HG02884 (cell line): ENCODE data around the gene GBGT1.

Experiments
- ATAC-seq: cut with Tn5 transposase; IDR thresholded peaks from one replicate; pipeline ENCODE4 v1.9.1; 2021; ENCODE audit warnings: mild to moderate bottlenecking, moderate library complexity; ENCODE audit not compliant: unreplicated experiment

Gene GBGT1

DNA sequence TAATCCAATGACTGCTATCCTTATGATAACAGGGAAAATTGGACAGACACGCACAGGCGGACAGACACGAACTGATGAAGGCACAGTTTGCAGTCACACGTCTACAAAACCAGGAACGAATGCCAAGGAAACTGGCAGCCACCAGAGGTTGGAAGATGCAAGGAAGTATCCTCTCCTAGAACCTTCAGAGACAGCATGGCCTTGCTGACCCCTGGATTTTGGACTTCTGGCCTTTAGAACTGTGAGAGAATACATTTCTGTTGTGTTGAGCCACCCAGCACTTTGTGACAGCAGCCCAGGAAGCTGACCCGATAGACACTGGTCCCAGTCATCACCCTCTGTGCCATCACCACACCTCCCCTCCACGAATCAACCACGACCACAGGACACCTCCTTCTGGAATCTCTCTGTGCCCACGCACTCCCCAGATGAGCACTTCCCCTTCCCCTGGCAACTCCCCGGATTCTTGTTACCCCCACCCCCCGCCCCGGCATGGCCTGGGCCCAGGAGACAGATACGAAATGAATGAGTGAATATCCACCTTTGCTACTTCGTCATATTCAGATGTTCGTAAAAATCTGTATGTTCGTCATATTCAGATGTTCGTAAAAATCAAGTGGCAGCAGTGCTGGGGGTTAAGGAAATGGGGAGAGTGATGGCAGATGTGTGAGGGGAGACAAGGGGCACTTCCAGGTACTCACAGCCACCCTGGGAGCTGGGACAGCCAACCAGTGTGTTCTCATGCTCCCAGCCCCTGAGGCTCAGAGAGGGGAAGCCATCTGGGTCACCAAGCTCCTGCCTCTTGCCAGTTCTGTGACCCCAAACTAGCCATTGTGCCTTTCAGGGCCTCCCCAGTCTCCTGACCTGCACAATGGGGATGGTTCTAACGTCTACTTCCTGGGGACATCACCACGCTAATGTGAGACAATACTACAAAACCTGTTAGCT, 18.5 kb downstream of the GBGT1 start:
- ATAC-seq: no peak

DNA sequence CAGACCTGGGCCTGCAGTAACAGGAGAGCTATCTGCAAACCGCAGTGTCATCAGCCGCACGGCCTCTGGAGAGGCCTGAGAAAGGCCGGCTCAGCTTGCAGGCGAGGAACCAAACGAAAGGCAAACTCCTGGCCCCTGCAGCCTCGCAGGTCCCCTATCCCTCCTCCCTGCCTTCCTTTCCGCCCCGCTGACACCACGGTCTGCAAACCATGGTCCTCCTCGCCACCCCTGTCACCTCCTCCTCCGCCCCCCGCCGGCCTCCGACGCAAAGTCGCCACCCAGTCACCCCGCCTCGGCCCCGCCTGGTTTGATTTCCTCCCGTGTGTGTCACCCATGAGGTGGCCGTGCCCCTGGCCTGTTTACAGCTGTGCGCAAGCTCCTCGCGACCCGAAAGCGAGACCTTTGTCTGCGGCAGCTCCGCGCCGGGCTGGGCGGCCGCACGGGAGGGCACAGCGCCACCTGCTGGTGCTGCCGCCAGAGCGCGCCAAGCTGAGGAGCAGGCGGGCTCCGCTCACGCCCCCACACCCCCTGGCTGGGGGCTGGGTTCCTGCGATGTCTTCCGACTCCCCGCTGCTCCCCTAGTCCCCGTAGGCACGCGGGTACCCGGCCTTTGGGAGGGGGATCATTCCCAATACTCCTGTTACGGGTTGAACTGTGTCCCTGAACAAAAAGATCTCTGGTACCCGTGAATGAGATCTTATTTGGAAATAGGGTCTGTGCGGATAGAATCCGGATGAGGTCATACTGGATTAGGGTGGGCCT, 19.4 kb downstream of the GBGT1 start:
- ATAC-seq: no peak

DNA sequence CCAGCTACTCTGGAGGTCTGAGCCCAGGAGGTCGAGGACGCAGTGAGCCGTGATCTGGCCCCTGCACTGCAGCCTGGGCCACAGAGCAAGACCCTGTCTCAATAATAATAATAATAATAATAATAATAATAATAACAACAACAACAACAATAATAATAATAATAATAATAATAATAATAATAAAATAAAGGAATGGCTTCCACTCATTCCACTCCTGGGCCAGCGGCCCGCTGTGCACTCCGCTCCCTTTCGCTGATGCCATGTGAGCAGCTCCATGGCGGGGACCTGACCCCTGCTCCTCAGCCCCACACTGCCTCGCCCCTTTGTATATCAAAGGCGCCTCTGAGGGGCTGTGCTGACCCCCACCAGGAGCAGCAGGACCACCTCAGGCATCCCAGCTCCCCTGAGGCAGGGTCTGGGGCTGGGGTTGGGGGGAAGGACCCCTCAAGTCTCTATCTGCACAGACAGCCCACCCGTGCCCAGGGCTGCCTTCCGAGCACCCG, 20.0 kb downstream of the GBGT1 start:
- ATAC-seq: no peak

DNA sequence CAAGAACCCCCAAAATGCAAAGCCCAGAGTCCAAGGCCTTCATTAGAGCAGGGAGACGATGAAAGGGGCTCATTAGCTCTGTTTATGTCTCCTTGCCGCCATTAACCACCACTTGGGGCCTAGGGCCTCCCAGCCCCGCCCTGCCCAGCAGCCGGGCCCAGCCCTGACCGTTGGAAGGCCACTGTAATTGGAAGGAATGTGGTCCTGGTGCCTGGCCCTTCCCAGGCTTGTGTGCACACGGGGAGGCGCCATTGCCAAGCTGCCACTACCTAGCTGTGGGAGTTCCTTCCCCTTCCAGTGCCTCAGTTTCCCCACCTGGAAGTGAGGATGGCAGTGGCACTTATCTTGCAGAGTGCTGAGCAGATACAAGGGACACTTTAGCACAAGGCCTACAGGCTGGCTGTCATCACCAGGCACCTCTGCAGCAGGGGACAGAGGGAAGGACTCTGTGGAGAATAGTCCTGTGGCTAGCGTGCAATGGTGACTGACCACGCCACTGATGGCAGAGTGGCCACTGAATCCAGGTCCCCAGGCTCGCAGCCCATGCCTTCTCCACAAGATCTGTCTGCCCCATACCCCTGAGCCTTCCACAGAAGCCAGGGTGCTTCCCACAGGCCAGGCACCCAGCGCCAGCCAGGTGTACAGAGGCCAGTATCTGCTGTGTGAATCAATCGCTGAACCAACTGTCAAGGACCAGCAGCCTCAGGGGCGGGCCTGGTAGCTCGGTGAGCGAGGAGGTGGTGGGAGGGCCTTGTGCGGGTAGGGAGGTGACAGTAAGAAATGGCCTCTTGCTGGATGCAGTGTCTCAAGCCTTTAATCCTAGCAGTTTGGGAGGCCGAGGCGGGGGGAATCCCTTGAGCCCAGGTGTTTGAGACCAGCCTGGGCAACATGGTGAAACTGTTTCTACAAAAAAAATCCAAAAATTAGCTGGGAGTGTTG, 20.8 kb downstream of the GBGT1 start:
- no peak for ATAC-seq

DNA sequence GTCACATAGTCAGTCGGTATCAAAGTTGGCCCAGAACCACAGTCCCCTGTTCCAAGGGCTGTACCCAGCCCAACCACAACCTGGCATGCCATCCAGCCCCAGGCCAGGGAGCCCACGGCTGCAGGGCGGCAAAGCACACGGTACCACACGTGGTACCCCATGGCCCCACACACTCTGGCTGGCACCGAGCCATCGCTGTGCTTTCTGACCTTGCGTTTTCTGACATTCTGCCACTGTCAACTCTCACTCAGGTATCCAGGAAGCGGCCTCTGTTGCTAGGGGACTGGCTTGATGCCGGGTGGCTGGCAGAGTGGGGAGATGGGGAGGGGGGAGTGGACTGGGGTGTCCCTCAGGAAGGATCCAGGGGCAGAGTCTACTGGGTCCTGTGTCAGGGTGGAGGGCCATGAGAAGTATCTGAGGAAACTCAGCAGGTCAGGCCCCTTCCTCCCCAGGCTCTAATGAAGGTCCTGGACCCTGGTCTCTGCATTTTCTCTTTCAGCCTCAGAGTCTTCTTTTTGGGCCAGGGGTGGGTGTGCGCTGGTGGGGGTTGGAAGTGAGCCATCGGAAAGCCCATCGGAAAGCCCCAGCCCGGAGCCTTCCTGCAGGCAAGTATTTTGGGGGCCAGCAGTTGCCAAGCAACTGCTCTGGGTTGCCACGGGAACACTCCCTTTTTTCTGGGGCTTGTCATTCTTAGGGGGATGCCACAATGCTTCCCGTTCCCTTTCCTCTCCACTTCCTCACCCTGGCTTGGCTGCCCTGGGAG, 21.7 kb downstream of the GBGT1 start:
- ATAC-seq: no peak

DNA sequence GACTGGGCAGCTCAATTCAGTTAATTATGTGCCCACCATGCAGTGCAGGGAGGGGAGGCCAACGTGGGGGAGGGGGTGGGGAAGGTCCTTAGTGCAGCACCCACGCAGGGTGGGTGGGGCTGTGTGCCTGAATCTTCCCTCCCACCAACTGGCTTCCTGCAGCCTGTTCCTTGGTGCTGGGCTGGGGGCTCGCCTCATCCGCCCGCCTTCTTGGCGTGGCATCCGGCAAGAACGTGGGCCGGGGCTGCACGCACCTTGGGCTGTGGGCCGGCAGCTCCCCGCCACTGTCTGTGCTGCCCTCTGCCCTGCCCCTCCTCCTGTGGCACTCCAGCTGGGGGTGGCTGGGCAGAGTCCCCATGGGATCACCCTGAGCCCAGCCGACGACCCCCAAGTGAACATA, 23.1 kb downstream of the GBGT1 start:
- ATAC-seq: no peak

DNA sequence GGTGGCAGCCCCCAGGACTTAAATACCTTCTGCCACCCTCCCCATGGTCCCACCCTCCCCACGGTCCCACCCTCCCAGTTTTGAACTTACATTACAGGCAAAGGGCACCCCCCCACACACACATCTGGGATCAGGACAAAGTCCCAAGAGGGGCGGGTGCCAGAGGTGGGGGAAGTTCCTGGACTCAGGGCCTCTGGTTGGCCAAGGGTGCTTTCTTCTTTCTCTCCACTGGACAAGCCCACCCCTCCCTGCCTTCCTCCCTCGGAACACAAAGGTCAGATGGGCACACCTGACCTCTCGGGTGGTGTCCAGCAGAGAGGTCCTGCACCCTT, 23.6 kb downstream of the GBGT1 start:
- no peak for ATAC-seq

DNA sequence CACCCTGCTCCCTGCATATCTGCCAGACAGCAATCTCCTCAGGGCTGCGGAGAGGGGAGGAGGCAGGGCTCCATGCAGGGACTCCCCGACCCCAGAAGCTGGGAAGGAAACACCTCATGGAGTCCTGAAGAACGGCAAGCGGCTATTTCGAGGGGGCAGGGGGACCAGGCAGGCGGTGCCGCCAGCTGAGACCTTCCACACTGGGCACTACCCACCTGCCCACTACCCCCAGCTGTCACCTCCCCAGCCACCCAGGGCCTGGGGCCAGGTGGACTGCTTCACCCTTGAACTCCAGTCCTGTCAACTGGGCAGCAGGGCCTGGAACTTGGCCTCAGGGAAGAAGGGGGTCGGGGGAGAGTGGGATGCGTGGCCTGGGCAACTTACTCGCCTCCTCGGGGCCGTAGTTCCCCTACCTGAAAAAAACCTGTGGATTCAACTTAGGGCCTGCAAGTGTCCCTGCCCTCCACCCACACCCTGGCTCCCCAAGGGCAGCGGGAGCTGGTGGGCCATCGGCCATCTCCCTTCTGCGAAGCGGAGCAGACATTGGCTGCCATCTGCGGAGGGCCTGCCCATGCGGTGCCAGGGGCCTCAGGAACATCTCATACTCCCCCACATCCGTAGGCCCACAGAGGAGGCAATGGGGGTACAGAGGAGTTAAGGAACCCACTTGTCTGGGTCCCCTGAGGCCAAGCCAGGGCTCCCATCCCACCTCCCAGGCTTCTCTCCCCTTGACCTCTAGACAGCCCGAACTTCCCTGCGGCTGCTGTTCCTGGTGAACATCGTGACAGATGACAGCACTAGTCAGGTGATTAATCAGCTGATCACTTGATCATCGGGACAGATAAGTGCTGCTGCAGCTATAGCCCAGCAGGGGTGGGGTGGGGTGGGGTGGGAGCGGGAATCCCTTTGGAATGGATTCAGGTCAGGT, 24.2 kb downstream of the GBGT1 start:
- ATAC-seq: no peak

DNA sequence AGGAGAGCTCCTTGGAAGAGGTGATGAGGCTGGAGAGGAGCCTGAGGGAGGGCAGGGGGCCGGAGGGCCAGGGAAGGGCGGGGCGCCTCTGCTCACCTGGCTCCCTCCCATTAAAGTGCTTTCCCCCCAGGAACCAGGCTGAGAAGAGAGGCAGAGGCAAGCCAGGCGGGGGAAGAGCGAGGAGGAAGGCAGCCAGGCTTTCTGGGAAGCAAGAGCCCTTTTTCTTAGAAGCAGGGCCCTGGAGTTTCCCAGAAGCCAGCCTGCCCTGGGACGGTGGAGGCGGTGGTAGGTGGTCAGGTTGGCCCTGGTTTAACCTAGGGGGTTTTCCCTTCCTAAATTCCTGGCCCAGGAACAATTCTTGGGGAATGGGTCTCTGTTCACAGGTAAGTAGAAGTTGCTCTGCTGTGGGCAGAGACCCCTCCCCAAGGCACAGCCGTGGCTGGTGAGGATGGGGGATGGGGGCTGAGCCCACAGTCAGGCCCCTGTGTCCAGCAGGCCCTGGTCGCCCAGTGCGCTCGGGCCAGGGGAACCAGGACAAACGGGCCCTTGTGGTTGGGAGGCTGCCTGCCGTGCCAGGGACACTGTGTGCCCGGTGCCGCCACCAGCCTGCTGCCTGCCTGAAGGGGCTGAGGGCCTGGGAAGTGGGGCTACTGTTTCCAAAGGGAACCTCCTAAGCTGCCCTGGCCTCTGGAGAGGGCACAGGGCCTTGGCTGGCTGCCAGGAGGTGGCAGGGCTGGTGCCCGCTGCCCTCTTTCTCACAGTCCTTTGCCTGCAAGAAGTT, 26.1 kb downstream of the GBGT1 start:
- no peak for ATAC-seq

DNA sequence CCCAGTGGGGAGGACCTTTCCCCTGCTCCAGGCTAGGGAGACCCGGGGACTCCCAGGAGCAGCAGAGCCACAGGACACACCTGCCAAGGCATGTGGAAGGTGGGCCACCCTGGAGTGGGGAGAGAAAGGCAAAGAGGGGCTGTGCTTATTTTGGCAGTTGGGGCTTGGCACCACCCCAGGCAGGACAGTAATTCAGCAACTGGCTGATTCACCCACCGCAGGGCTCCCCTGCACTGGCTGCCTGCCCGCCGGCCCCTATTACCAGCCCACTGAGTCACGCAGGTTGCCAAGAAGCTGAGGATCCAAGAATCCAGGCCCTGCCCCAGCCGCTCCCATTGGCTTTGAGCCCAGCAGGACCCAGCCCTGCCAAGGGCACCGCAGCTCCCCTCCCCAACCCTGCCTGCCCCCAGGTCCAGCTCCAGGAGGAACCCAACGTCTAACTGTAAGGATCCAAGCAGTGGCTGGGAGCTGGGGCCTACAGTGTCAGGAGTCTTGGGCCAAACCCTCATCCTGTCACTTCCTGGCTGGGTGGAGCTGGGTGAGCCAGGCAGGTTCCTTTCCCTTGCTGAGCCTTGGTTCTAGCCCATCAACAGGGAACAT, 28.5 kb downstream of the GBGT1 start:
- ATAC-seq: no peak

DNA sequence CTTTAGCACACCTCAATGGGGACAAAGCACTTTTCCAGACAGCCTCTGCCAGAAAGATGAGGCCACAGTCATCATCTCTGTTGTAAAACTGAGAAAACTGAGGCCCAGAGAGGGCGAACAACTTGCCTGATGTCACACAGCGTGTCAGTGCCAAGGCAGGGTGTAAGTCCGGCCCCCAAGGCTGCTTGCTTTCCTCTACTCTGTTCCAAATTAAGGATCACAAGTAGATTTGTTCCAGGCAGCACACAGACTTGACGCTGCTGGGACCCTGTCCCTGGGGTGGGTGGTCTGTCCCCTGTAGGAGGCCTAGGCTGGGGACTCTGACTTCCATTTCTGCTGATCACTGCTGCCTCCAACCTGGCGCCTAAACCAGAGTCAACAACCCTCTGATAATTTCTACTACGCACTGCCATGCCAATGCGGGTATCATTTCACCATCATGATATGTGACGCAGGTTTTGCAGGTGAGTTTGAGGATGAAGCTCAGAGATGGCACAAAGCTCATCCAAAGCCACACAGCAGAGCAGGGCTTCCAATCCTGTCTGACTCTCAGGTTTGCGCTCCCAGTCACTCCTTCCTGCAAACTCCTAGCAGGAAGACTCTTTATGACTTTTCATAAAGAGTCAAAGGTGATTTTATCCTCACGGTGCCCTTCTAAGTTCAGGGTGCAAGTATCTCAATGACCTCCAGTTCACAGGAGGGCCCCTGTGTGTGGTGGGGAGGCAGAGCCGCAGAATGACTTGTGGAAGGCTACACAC, 29.1 kb downstream of the GBGT1 start:
- no peak for ATAC-seq

DNA sequence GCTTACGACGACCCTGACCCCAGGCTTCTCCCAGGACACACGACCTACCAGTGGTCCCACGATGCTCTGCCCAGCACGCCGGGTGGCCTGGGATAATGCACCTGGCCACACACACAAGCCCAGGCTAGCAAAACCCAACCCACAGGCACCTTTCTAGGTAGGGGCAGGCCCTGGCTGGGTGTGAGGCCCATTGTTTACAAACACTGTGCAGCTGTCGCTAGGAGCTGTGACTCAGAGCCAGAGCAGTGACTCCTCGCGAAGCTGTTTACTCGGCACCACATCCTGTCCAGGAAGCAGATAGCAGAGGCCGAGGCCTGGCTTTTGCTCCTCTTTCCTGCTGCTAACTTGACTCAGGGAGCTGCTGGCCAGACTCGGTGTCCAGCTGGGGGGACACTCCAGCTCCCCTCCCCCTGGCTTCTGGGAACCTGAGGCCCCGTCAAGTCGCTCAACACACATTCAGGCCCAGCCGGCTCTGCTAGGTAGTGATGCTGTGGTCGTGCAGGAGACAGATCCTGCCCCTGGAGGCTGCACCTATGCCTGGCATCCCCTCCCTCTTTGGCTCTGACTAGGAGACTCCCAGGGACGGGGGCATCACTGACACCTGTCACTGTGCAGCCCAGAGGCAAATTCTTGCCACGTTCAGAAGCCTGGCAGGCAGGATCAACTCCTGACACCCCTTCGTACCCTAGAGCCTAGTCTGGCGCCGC, 29.9 kb downstream of the GBGT1 start:
- ATAC-seq: peak; percentile 97

DNA sequence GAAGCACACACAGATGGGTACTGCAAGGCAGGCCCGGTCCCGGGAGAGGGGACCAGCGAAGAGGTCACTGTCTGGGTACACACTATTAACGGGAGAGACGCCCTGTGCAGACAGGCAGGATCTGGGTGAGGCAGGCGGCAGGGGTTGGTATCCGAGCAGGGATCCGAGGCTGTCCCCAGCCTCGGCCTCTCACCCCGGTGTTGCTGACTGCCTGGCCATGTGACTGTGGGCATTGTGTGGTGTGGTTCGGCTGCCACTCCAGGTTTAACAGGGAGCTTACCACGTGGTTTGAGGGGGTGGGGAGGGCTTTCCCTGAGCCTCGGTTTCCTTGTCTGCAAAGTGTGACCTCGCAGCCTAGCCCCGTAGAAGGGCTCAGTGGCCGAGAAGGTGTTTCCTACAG, 31.5 kb downstream of the GBGT1 start:
- no peak for ATAC-seq

DNA sequence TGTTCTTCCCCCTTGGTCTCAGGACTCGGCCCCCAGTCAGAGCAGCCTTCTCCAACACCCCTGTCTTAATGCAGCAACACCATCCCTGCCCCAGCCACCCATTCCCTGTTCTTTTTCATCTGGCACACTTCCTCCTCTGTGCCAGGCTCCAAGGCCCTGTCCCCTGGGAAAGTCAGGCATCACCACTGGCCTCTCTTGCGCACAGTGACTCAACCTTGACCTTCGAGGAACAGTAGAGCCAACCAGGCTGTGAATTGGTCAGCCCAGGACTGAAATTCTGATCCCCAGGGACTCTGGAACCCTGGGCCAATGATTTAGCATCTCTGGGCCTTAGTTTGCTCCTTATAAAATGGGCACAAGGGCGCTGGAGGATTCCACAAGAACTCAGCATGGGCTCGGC, 32.2 kb downstream of the GBGT1 start:
- ATAC-seq: no peak

DNA sequence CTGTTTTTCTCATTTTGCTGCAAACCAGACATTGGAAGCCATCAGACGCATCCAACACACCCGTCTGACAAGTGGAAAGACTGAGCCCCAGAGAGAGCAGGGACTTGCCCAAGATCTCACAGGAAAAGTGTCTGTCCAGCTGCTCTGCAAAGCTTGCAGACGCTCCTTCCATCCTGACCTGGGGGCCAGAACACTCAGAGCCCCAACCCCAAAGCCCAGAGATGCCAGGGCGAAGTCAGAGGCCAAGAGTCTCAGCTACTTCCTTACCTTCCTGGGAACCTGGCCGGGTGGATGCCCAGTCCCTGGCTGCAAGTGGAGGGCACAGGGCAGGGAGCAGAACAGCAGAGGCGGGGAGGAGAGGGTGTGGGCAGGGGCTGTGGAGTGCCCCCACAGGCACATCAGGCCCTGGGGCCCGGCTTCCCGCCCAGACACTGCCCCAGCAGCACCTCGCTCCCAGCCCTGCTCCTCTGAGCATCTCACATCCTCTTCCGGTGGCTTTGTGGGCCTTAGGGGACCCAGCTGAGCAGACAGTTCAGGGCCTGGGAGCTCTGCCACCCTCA, 32.9 kb downstream of the GBGT1 start:
- no peak for ATAC-seq
